Ishikawa (cell line): ENCODE measurements around the gene RPS15.
A peak's percentile ranks its signal among the peaks of the same experiment; 100 is the strongest.

Experiments used
- CEBPB ChIP-seq: IDR thresholded peaks from 2 replicates; pipeline ENCODE4 v1.6.1; 2012
- CREB1 ChIP-seq: IDR thresholded peaks from 2 replicates; pipeline ENCODE4 v1.6.1; 2012; ENCODE audit warnings: low read depth
- EGR1 ChIP-seq: IDR thresholded peaks from 2 replicates; pipeline ENCODE4 v1.6.1; 2012
- EP300 ChIP-seq: IDR thresholded peaks from 2 replicates; pipeline ENCODE4 v1.6.1; 2012; ENCODE audit warnings: borderline replicate concordance
- FOXM1 ChIP-seq: IDR thresholded peaks from 2 replicates; pipeline ENCODE4 v1.6.1; 2012; ENCODE audit warnings: low read depth, borderline replicate concordance
- MAX ChIP-seq: IDR thresholded peaks from 2 replicates; pipeline ENCODE4 v1.6.1; 2012
- NFIC ChIP-seq: IDR thresholded peaks from 2 replicates; pipeline ENCODE4 v1.6.1; 2012
- RAD21 ChIP-seq: IDR thresholded peaks from 2 replicates; pipeline ENCODE4 v1.6.1; 2012; ENCODE audit warnings: low read depth
- TAF1 ChIP-seq: IDR thresholded peaks from 2 replicates; pipeline ENCODE4 v1.6.1; 2012; ENCODE audit warnings: low read depth, mild to moderate bottlenecking
- TCF12 ChIP-seq: IDR thresholded peaks from 2 replicates; pipeline ENCODE4 v1.6.1; 2012; ENCODE audit warnings: low read depth
- TEAD4 ChIP-seq: IDR thresholded peaks from 2 replicates; pipeline ENCODE4 v1.6.1; 2012
- USF1 ChIP-seq: IDR thresholded peaks from 2 replicates; pipeline ENCODE4 v1.6.1; 2012
- YY1 ChIP-seq: IDR thresholded peaks from 2 replicates; pipeline ENCODE4 v1.6.1; 2012; ENCODE audit warnings: low read depth
- ZBTB7A ChIP-seq: IDR thresholded peaks from 2 replicates; pipeline ENCODE4 v1.6.1; 2012; ENCODE audit warnings: low read depth

The RPS15 gene

GRCh38 chr19:1456121-1456900 lies 18.1 kb downstream of the RPS15 start:
- TF ChIP-seq TCF12 (0 out of 2 replicates have a peak, but pooled peaks have one; percentile 11), EGR1 (no peak)

- no peak for TF ChIP-seq USF1
- no peak for TF ChIP-seq TAF1
- TF ChIP-seq YY1 = no peak
- TF ChIP-seq EGR1 = no peak
- no peak for TF ChIP-seq TCF12
- TF ChIP-seq CEBPB = no peak
- no peak for TF ChIP-seq EP300
- no peak for TF ChIP-seq TEAD4
- no peak for TF ChIP-seq MAX
- TF ChIP-seq ZBTB7A = no peak
- no peak for TF ChIP-seq NFIC
Measured at GRCh38 chr19:1457031-1457739, 19.0 kb downstream of the RPS15 start.

- TF ChIP-seq USF1 (no peak), EGR1 (no peak), RAD21 (no peak), FOXM1 (no peak), MAX (no peak), YY1 (no peak), TAF1 (no peak), ZBTB7A (no peak), EP300 (no peak), CREB1 (no peak), CEBPB (no peak), TCF12 (no peak), TEAD4 (no peak)
Measured at GRCh38 chr19:1457892-1458291, 19.7 kb downstream of the RPS15 start.

GRCh38 chr19:1459479-1459878 lies 21.3 kb downstream of the RPS15 start:
- TF ChIP-seq EP300 (no peak), USF1 (no peak), TEAD4 (no peak)

- TF ChIP-seq NFIC (no peak), TCF12 (no peak), FOXM1 (no peak), EP300 (no peak), USF1 (no peak), CREB1 (no peak), TAF1 (no peak), ZBTB7A (no peak), CEBPB (no peak), YY1 (no peak), TEAD4 (no peak)
Measured at GRCh38 chr19:1460033-1460995, 22.1 kb downstream of the RPS15 start.

- TF ChIP-seq TCF12 = no peak
Measured at GRCh38 chr19:1461862-1462261, 23.7 kb downstream of the RPS15 start.

GRCh38 chr19:1465191-1466016 lies 27.2 kb downstream of the RPS15 start:
- TF ChIP-seq RAD21 (peak; percentile 44; the same call in 1 of the 2 replicates), ZBTB7A (no peak), MAX (peak; percentile 66), USF1 (no peak), CEBPB (no peak)
